Hepatocyte (in vitro differentiated cells): ENCODE measurements around the gene PRDM11. TPM values are rescaled to one million over a fixed set of nuclear protein-coding genes. Genes with fewer than 3 reads are reported as not detected.

ENCODE experiments used
- DNase-seq: peaks from one replicate; pipeline ENCODE4 v3.0.0-alpha.2; 2016; ENCODE audit warnings: low spot score
- H2AFZ ChIP-seq: fragments of 200-600 bp; sonication (generic); 2 replicates; pipeline ENCODE4 v1.6.0; 2016; ENCODE audit warnings: antibody characterized with exemption, mild to moderate bottlenecking
- H3K27ac ChIP-seq: fragments of 200-600 bp; sonication (generic); 2 replicates; pipeline ENCODE4 v1.5.1; 2016; ENCODE audit warnings: mild to moderate bottlenecking
- H3K27me3 ChIP-seq: fragments of 200-600 bp; sonication (generic); 2 replicates; pipeline ENCODE4 v1.6.1; 2016
- H3K36me3 ChIP-seq: fragments of 200-600 bp; sonication (generic); replicated peaks from 2 replicates; pipeline ENCODE4 v1.5.1; 2016; ENCODE audit warnings: low read depth; ENCODE audit not compliant: insufficient read depth
- H3K4me1 ChIP-seq: fragments of 200-600 bp; sonication (generic); 2 replicates; pipeline ENCODE4 v1.5.1; 2016; ENCODE audit warnings: mild to moderate bottlenecking, moderate library complexity; ENCODE audit not compliant: insufficient read depth
- H3K4me2 ChIP-seq: fragments of 200-600 bp; sonication (generic); 2 replicates; pipeline ENCODE4 v1.6.0; 2016
- H3K4me3 ChIP-seq: fragments of 200-600 bp; sonication (generic); 2 replicates; pipeline ENCODE4 v1.5.1; 2016; ENCODE audit warnings: mild to moderate bottlenecking
- H3K79me2 ChIP-seq: fragments of 200-600 bp; sonication (generic); 2 replicates; pipeline ENCODE4 v1.6.0; 2017; ENCODE audit warnings: mild to moderate bottlenecking
- H3K9me2 ChIP-seq: fragments of 200-600 bp; sonication (generic); replicated peaks from 2 replicates; pipeline ENCODE4 v1.6.0; 2017; ENCODE audit warnings: mild to moderate bottlenecking; ENCODE audit not compliant: insufficient read depth
- H3K9me3 ChIP-seq: fragments of 200-600 bp; sonication (generic); 2 replicates; pipeline ENCODE4 v1.5.1; 2016; ENCODE audit warnings: low read depth, mild to moderate bottlenecking
- H4K20me1 ChIP-seq: fragments of 200-600 bp; sonication (generic); 2 replicates; pipeline ENCODE4 v1.6.0; 2016; ENCODE audit warnings: mild to moderate bottlenecking; ENCODE audit not compliant: insufficient read depth, poor library complexity, severe bottlenecking
- CTCF ChIP-seq: fragments of 200-600 bp; sonication (generic); IDR thresholded peaks from 2 replicates; pipeline ENCODE4 v1.5.1; 2016; ENCODE audit warnings: antibody characterized with exemption, mild to moderate bottlenecking; ENCODE audit not compliant: poor library complexity
- EZH2 ChIP-seq: fragments of 200-600 bp; sonication (generic); IDR thresholded peaks from 2 replicates; pipeline ENCODE4 v1.6.1; 2016; ENCODE audit warnings: antibody characterized with exemption, mild to moderate bottlenecking, borderline replicate concordance
- EZH2phosphoT487 ChIP-seq: fragments of 200-600 bp; sonication (generic); IDR thresholded peaks from one replicate; pipeline ENCODE4 v1.6.1; 2018; ENCODE audit warnings: antibody characterized with exemption, mild to moderate bottlenecking, low read depth, moderate library complexity; ENCODE audit not compliant: unreplicated experiment, severe bottlenecking
- WGBS: methylation state at CpG from one replicate; pipeline ENCODE4 v1.1.6; 2016; ENCODE audit warnings: low lambda C conversion rate; ENCODE audit errors: missing lambda C conversion rate; 5-methylcytosine and 5-hydroxymethylcytosine counted together
- polyA plus RNA-seq: library from polyadenylated mRNA; unstranded; fragments of >200 nt; fragmentation: Nextera tagmentation; extraction: Ambion mirVana; gene quantifications from 2 replicates; pipeline ENCODE4 v1.2.1, GENCODE V29; 2016
- total RNA-seq: library from RNA; depleted of rRNA; stranded (reverse); fragments of >200 nt; gene quantifications from 2 replicates; pipeline ENCODE4 v1.2.3, GENCODE V29; 2014

Gene PRDM11
- total and polyA plus RNA-seq, 2 experiments from 2014 or later = 11.2 to 15.0 TPM

GRCh38 chr11:45171550-45171949 is 25.1 kb downstream of the PRDM11 start:
- Histone ChIP-seq H3K4me2 (no peak overlapping the region), H3K27me3 (no peaks in the 10 kb centered on the region), H3K79me2 (peaks cover 32% of the 10 kb centered on the region), H4K20me1 (no peaks in the 10 kb centered on the region), H3K4me3 (no peak overlapping the region), H2AFZ (no peak overlapping the region), H3K36me3 (no peaks in the 10 kb centered on the region), H3K27ac (no peak overlapping the region), H3K9me2 (no peaks in the 10 kb centered on the region), H3K9me3 (no peaks in the 10 kb centered on the region), H3K4me1 (no peaks in the 10 kb centered on the region)
- no peak for DNase-seq
- 79% methylated on average over 2 of the region's 2 CpGs for WGBS
- no peak for TF ChIP-seq CTCF
- no peak for TF ChIP-seq EZH2phosphoT487
- TF ChIP-seq EZH2 = no peak

- TF ChIP-seq CTCF (no peak), EZH2phosphoT487 (no peak), EZH2 (no peak)
- Histone ChIP-seq H3K27ac (no peak overlapping the region), H3K9me3 (no peaks in the 10 kb centered on the region), H4K20me1 (no peaks in the 10 kb centered on the region), H3K4me3 (no peak overlapping the region), H3K36me3 (no peaks in the 10 kb centered on the region), H3K79me2 (peaks cover 29% of the 10 kb centered on the region), H3K9me2 (no peaks in the 10 kb centered on the region), H3K27me3 (no peaks in the 10 kb centered on the region), H3K4me2 (no peak overlapping the region), H3K4me1 (peaks cover 7% of the 10 kb centered on the region), H2AFZ (no peak overlapping the region)
- 81% methylated on average over 5 of the region's 5 CpGs for WGBS
- no peak for DNase-seq
Observed at GRCh38 chr11:45173064-45173463, 26.6 kb downstream of the PRDM11 start.

- 93% methylated on average over 6 of the region's 6 CpGs for WGBS
- Histone ChIP-seq H2AFZ (no peak overlapping the region), H3K4me2 (no peak overlapping the region), H3K27ac (no peak overlapping the region), H3K4me3 (no peak overlapping the region), H3K9me3 (no peaks in the 10 kb centered on the region), H3K9me2 (no peaks in the 10 kb centered on the region), H3K4me1 (peaks cover 7% of the 10 kb centered on the region), H4K20me1 (no peaks in the 10 kb centered on the region), H3K27me3 (no peaks in the 10 kb centered on the region), H3K36me3 (no peaks in the 10 kb centered on the region), H3K79me2 (peaks cover 29% of the 10 kb centered on the region)
- DNase-seq = no peak
- TF ChIP-seq CTCF (no peak), EZH2phosphoT487 (no peak), EZH2 (no peak)
Observed at GRCh38 chr11:45174168-45174835, 27.9 kb downstream of the PRDM11 start.
